GM03348 (cell line): Measurements from ENCODE around the gene VMP1.
A peak's percentile ranks its signal among the peaks of the same experiment; 100 is the strongest.
"Not testable (repeated sequence)": the region's sequence is repeated elsewhere in the genome, so short reads cannot be mapped to it uniquely, and the experiment has no call there.

ENCODE experiments used
- DNase-seq: peaks from one replicate; pipeline ENCODE4 v3.0.0; 2012; ENCODE audit warnings: low spot score

The VMP1 gene

DNA sequence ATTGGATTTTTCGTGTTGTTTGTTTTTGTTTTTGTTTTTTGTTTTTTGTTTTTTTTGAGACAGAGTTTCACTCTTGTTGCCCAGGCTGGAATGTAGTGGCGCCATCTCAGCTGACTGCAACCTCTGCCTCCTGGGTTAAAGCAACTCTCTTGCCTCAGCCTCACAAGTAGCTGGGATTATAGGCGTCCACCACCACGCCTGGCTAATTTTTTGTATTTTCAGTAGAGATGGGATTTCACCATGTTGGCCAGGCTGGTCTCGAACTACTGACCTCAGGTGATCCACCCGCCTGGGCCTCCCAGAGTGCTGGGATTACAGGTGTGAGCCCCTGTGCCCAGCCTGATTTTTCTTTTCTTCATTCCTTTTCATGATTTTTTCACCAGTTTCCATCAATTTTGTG, 73.1 kb downstream of the VMP1 start:
- DNase-seq: not testable (repeated sequence)

DNA sequence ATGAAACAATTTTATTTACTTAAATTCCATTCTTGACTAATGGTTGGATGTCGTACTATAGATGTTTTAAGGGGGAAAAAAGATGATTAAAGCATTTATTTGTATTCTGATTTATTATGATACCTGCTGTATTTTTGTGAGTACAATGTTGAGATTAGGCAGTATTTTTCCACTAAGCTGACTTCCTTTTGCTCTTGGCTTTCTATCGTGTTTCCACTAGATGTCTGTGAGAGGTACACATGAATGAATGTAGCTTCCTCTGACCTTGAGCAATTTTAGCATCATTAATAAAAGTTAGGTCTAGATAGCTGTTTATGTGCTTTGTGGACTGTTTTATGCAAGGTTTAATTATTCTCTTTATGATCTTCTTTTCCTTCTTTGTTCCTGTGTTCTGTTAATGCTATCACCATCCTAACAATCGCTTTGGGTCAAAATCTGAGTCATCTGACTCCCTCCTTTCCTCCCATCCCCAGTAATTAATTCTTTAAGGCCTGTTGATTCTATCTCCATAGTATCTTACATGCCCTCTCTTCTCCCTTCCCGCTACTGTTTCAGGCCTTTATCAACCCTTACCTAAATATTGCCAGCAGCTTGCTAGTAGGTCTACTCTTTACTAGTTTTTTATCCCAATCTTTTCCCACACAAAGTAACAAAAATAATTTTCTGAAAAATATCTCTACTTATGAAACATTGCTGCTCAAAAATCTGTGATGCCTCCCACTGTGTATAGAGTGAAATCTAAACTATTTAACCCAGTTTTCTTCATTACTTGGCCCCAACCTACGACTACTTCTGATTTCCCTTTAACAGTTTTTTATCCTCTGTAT, 76.0 kb downstream of the VMP1 start:
- DNase-seq: no peak

DNA sequence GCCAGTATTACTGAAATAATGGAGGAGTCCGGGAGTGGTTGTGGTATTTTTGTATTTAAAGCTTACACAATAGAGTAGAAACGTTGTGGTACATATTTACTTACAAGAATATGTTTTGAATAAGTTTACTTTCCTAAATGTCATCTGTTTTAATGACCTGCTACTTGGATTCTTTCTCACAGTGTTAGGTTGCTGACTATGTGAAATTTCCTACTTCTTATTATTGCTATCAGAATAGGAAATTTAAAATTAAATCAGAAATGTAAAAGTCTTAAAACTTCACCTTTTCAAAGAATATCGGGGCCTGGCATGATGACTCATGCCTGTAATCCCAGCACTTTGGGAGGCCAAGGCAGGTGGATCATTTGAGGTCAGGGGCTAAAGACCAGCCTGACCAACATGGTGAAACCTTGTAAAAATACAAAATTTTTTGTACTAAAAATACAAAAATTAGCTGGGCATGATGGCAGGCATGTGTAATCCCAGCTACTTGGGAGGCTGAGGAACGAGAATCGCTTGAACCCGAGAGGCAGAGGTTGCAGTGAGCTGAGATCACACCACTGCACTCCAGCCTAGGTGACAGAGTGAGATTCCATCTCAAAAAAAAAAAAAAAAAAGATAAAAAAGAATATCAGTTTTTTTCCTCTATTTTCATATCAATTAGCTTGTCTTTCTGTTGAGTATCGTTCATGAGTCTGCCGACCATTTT, 77.8 kb downstream of the VMP1 start:
- no peak for DNase-seq

DNA sequence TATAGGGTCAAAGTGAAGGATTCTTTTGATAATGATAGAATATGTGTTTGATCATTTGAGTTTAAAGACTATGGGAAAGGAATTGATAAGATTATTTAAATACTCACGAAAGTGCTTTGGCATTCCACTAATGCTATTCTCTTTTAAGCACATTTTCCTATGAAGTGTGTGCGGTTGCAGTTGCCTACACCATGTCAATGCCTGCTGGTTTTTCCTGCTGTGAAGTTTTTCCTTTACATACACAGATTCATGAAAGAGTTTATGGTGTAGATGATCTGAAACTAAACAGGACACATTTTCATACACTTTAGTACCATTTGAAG, 78.7 kb downstream of the VMP1 start:
- no peak for DNase-seq

DNA sequence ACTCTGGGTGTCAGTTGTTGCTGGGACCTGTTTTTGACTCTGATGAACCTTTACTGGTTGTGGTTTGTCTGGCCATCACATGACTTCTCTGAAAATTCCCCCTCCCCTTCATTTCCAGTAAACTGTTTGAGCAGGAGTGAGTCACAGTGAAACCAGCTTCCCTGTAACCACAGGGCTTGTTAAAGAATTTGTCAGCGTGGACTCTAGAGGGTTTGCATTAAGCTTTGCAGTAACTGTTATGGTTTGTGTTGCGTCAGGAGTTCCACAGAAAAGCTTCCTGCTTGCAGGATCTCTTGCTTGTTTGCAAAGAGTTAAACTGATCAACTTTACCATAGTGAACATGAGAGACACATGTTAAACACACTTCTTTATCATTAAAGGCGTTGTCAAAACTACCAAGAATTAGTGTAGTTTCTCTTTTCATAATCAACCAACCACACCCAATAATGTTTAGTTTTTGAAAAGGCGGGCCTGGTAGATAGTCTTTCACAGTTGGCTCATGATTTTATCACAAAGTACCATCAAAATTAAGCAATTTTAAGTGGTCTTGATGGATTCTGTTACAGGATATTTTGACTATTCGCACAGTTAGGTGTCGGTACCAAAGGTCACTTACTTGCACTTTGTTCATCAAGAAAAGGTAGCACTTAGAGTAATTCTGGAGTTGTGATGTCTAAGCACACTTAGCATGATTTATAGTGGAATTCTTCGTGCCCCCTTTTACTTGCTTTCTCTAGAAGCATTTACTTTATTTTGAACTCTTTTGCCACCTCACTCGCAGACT, 79.3 kb downstream of the VMP1 start:
- peak; percentile 84 for DNase-seq

DNA sequence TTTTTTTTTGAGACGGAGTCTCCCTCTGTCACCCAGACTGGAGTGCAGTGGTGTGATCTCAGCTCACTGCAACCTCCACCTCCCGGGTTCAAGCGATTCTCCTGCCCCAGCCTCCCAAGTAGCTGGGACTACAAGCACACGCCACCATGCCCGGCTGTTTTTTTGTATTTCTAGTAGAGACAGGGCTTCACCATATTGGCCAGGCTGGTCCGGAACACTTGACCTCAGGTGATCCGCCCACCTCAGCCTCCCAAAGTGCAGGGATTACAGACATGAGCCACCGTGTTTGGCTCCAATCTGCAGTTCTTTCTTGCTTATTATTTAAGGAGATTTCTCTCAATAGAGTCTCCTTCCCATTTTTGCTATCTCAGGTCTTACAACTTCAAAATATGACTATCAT, 82.4 kb downstream of the VMP1 start:
- not testable (repeated sequence) for DNase-seq

DNA sequence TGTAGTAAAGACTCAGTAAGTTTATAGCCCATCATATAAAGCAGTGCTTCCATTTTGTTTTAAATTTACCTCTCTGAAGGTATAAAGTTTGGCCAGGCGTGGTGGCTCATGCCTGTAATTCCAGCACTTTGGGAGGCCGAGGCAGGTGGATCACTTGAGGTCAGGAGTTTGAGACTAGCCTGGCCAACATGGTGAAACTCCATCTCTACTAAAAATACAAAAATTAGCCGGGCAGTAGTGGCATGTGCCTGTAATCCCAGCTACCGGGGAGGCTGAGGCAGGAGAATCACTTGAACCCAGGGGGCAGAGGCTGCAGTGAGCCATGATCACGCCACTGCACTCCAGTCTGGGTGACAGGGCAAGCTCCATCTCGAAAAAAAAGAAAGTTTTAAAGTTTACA, 83.0 kb downstream of the VMP1 start:
- not testable (repeated sequence) for DNase-seq

DNA sequence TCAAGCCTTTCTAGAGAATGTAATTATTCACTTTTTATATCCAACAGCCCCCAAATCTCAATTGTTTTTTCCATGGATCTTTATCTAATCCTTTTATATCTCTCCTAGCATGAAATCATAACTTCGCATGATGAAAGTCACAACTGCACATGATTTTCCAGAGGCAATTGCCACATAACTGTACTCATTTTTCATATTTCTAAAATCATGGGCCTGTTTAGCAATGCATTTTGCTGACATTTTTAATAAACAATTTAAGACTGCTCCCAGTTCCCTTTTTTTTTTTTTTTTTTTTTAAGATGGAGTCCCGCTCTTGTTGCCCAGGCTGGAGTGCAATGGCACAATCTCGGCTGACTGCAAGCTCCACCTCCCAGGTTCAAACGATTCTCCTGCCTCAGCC, 83.5 kb downstream of the VMP1 start:
- no peak for DNase-seq

DNA sequence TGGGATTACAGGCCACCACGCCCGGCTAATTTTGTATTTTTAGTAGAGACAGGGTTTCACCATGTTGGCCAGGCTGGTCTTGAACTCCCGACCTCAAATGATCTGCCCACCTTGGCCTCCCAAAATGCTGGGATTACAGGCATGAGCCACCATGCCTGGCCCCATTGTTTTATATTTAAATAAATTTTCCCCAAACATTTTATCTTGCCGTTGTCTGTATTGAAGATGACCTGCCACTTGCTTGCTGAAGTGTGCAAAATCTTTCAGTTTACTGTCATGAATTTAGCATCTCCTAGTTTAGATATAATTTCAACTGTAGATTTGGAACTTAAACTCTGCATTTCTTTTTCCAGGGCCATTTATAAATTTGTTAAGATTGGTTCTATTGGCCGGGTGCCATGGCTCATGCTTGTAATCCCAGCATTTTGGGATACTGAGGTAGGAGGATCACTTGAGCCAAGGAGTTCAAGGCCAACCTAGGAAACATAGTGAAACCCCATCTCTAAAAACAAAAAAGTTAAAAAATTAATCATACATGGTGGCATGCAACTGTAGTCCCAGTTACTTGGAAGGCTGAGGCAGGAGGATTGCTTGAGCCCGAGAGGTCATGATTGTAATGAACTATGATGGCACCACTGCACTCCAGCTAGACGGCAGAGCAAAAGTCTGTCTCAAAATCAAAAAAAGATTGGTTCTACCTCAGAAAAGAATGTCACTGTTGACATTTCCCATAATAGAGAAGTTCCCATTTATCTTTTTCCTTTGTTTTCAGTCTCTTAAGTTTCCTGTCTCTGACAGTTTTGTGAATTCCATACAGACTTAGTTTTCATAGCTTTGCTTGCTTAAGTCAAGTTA, 84.4 kb downstream of the VMP1 start:
- peak; percentile 28 for DNase-seq

DNA sequence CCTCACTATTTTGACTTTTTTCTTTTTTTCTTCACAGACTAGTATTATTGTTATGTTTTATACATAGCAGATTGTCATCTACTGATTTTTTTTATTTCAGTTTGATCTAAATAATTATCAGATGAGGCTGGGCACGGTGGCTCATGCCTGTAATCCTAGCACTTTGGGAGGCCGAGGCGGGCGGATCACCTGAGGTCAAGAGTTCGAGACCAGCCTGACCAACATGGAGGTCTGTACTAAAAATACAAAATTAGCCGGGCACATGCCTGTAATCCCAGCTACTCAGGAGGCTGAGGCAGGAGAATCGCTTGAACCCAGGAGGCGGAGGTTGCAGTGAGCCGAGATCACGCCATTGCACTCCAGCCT, 85.0 kb downstream of the VMP1 start:
- not testable (repeated sequence) for DNase-seq

DNA sequence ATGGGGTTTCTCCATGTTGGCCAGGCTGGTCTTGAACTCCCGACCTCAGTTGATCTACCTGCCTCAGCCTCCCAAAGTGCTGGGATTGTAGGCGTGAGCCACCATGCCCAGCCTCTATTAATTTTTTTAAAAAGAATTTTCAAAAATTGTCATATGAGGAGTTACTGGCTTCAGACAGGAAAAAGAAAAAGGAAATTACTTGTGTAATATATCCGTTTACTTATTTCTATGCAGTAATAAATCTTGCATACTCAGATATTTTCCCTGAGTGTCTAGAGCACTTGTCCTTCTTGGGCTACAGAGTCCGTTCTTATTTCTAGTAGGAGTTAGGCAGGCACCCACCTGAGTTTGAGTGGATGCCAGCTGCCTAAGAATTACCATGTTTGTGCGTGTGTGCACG, 85.8 kb downstream of the VMP1 start:
- DNase-seq: no peak

DNA sequence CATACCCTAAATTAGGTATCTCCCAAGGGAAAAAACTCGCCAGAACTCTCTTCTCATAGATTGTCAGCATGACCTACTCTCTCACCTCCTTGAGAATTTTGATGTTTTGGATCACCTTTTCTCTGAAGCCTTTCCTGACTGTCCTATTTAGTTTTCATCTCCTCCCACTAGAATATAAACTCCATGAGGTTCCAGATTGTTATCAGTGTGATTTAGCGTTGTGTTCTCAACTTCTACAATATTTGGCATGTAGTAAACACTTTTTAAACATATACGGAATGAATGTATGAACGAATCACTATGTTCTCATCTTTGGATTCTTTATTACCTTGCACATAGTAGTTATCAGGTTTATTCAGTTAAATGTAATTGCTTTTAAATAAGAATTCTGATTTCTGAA, 88.7 kb downstream of the VMP1 start:
- DNase-seq: no peak

DNA sequence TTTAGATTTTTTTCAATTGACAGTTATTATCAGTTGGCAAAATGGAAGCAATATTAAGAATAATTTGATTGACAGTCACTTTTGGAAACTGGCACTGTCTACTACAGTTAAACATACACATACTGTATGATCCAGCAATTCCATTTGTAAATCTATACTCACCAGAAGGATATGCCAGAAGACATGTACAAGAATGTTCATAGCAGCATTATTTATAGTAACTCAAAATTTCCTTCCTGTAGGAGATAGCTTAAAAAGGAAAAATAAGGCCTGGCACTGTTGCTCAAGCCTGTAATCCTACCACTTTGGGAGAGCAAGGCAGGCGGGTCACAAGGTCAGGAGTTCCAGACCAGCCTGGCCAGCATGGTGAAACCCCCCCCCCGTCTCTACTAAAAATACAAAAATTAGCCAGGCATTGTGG, 89.3 kb downstream of the VMP1 start:
- no peak for DNase-seq

DNA sequence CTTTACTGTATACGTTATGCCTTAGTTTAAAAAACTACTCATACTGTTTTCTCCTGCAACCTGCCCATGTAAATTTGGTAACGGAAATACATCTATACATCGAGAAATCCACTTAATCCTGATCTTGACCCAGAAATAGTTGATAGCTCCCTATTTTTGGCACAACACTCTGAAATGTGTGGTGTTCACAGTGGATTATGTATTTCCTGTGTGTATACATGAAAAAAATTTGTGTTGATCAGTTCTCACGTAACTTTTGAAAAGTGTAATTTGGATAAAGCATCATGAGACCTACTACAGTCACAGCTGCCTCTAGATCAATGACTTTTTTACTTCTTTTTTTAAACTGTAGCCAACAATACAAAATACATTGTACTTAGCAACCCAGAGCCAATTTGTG, 90.7 kb downstream of the VMP1 start:
- no peak for DNase-seq

DNA sequence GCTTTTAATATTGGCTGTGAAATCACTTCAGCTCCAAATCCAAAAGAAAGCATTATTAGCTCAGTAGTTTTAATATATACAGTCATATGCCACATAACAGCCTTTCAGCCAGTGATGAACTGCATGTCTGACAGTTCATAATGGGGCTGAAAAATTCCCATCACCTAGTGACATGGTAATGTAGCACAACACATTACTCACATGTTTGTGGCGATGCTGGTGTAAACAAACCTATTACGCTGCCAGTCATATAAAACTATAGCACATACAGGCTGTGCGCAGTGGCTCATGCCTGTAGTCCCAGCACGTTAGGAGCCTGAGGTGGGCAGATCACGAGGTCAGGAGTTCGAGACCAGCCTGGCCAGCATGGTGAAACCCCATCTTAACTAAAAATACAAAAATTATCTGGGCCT, 93.1 kb downstream of the VMP1 start:
- no peak for DNase-seq

DNA sequence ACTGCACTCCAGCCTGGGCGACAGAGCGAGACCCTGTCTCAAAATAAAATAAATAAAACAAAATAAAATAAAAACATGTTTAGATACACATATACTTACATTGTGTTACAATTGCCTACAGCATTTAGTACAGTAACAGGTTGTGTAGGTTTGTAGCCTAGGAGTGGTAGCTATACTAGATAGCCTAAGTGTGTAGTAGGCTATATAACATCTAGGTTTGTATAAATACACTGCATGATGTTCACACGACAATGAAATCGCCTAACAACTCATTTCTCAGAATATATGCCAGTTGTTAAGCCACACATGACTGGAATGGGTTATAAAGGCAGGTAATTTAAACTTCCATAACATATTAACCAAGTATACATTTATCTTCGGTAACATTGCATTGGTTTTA, 94.7 kb downstream of the VMP1 start:
- DNase-seq: no peak

DNA sequence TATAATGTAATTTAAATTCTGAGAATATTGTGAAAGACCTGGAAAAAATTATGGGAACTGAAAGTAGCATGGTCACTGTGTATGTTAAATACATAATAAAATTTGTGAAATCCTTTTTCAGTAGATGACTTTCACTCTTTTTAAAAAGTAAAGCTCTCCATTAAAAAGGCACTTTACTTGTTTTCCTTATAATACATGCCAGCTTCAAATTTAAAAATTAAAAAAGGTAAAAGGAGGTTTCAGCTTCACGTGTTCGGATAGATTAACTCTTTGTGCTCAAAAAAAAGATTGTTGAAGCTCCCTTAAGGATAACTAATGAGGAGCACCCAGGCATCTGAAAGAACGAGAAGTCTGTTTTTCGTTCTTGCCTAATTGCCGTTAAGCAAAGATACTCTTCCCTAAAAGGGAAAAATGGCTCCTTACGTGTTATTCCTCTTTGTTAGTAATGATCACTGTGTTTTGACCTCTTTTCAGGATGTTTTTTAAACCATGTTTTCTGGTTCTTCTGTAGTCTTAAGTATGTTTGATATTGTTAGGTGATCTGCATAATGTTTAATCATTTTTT, 97.5 kb downstream of the VMP1 start:
- DNase-seq: peak; percentile 33

DNA sequence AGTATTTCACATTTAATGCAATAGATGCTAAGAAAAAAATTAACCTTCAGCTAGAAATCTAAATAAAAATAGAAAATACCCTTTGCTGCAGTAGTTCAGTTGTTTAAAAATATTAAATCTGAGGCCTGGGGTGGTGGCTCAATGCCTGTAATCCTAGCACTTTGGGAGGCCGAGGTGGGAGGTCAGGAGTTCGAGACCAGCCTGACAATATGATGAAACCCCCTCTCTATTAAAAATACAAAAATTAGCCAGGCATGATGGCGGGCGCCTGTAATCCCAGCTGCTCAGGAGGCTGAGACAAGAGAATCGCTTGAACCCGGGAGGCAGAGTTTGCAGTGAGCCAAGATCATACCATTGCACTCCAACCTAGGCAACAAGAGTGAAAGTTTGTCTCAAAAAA, 98.9 kb downstream of the VMP1 start:
- DNase-seq: not testable (repeated sequence)

DNA sequence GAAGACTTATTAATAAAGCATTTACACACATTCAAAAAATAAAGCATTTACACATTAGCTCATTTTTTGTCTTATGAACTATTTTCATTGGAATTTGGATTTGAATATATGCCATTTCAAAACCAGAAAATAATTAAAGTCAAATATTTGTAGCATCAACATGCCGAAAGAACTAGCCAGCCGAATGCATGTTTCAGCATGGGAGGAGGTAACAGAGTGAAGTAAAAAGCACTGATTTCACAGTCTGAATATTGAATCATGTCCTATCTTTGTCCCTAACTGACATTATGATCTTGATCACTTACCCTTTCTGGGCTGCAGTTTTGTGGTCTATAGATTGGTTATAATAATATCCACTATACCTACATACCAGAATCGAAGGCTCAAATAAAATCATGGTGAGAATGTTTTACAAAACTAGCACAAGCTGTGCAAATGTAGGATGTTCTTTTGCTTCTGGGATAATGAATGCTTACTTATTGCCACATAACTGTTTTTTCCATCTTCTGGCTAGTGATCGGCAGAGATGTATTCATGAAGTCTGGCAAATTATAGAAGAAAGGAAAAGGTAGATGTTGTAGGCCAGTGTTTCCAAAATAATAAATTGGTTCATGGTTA, 100.5 kb downstream of the VMP1 start:
- DNase-seq: peak; percentile 61

DNA sequence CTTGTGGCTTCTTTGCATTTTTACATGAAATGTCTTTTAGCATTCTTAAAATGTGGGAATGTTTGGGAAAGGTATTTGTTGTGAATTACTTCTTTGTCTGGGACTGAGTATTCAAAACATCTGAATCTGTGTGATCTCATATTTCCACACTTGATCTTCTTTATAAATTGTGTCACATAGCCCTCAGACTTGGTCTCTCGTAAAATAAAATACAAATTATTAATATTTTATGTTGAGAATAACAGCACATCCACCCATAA, 103.4 kb downstream of the VMP1 start:
- peak; percentile 40 for DNase-seq

DNA sequence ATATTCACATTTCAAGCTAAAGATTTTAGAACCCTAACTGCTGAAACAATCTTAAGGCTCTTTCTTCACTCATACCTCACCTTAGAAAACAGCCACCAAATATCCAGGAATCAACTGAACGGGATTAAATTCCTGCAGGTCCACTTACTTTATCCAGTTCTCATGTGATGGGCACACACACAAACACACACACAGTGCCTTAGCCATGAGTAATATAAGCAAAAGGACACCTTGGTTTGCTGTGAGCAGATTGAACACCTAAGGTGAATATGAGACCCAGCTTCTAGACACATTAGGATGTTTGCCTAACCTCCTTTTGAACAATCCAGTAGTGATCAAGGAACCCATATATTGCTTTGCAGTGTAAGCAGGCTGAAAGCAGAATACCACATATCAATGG, 103.8 kb downstream of the VMP1 start:
- DNase-seq: no peak

DNA sequence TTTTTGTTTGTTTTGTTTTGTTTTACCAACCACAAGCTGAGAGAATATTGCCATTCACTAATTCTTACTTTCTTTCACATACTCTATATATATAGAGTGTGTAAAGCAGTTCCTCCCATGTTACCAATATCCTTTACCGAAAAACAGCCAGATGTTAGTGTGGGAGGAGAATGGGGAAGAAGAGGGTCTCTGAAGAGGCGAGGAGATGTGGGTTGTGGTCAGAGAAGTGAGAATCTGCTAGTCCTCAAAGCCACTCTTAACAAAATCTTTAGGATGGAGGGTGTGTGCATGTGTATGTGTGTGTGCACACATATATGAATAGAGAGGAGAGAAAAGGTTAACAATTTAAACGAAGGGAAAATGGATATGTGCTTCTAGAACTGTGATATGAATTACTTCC, 104.7 kb downstream of the VMP1 start:
- DNase-seq: no peak
